HUES64 (cell line): ENCODE results near the gene VRTN.
"Not testable (repeated sequence)": the region's sequence is repeated elsewhere in the genome, so short reads cannot be mapped to it uniquely, and the experiment has no call there.

ENCODE experiments used
- H3K27ac ChIP-seq: 2 replicates; pipeline ENCODE4 v1.7.0; 2013; ENCODE audit warnings: low read depth, low read length, inconsistent platforms
- H3K27me3 ChIP-seq: 2 replicates; pipeline ENCODE4 v1.6.1; 2013; ENCODE audit warnings: mild to moderate bottlenecking, low read length; ENCODE audit not compliant: insufficient read depth
- H3K36me3 ChIP-seq: 2 replicates; pipeline ENCODE4 v1.6.1; 2013; ENCODE audit warnings: mild to moderate bottlenecking, low read length; ENCODE audit not compliant: insufficient read depth
- H3K4me1 ChIP-seq: 2 replicates; pipeline ENCODE4 v1.6.1; 2013; ENCODE audit warnings: mild to moderate bottlenecking, low read length, moderate library complexity; ENCODE audit not compliant: insufficient read depth
- H3K4me3 ChIP-seq: 2 replicates; pipeline ENCODE4 v1.5.1; 2013; ENCODE audit warnings: mild to moderate bottlenecking, low read length, moderate library complexity
- H3K9ac ChIP-seq: 2 replicates; pipeline ENCODE4 v1.6.1; 2013; ENCODE audit warnings: mild to moderate bottlenecking, low read depth, low read length
- H3K9me3 ChIP-seq: 2 replicates; pipeline ENCODE4 v1.6.1; 2013; ENCODE audit warnings: low read depth, low read length; ENCODE audit not compliant: insufficient read depth
- WGBS: fragments of 150-250, 120-280 bp; methylation state at CpG from one replicate; pipeline ENCODE4 v1.1.7; 2013; ENCODE audit warnings: missing lambda C conversion rate; 5-methylcytosine and 5-hydroxymethylcytosine counted together

The VRTN gene

DNA sequence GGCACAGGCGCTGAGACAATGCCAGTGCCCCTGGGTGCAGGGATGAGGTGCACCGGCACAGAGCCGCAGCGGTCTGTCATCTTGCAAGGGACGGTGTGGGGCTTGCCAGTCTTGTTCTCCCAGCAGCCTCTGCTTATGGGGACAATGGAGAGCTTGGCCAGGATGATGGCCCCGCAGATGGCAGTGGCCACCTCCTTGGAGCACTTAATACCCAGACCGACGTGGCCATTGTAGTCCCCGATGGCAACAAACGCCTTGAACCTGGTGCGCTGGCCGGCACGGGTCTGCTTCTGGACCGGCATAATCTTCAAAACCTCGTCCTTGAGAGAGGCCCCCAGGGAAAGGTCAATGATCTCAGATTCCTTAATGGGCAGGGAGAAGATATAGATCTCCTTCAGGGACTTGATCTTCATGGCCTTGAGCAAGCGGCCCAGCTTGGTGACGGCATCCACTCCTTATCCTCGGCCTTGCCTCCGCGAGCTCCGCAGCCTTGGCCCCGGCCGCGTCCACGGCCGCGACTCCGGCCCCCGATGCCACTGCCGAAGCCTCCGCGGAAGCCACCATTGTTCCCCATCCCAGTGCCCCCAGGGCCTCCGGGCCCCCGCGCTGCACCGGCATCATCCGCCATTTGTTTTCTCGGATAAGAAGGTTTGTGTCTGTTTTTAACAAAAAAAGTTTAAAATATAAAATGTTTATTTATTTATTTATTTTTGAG, 29.9 kb downstream of the VRTN start:
- Histone ChIP-seq H3K36me3 (no peaks in the 10 kb centered on the region), H3K4me3 (no peak overlapping the region), H3K9ac (no peak overlapping the region), H3K27ac (no peak overlapping the region), H3K9me3 (no peaks in the 10 kb centered on the region), H3K27me3 (no peaks in the 10 kb centered on the region), H3K4me1 (no peaks in the 10 kb centered on the region)
- 97% methylated on average over 37 of the region's 38 CpGs for WGBS

DNA sequence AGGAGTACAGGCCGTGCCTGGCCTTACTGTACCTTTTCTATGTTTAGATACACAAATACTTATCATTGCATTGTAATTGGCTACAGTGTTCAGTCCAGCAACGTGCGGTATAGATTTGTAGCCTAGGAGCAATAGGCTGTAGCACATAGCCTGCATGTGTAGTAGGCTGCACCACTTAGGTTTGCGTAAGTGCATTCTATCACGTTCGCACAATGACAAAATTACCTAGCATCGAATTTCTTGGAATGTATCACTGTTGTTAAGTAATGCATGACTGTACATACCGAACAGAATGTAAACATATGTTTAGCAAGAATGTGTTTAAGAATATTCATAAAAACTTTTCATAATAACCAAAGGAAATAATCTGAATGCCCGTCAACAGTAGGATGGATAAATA, 31.9 kb downstream of the VRTN start:
- Histone ChIP-seq H3K9ac (no peak overlapping the region), H3K9me3 (no peaks in the 10 kb centered on the region), H3K4me3 (no peak overlapping the region), H3K27me3 (no peaks in the 10 kb centered on the region), H3K4me1 (no peaks in the 10 kb centered on the region), H3K27ac (no peak overlapping the region), H3K36me3 (no peaks in the 10 kb centered on the region)
- WGBS, result 96% methylated on average over 9 of the region's 9 CpGs

DNA sequence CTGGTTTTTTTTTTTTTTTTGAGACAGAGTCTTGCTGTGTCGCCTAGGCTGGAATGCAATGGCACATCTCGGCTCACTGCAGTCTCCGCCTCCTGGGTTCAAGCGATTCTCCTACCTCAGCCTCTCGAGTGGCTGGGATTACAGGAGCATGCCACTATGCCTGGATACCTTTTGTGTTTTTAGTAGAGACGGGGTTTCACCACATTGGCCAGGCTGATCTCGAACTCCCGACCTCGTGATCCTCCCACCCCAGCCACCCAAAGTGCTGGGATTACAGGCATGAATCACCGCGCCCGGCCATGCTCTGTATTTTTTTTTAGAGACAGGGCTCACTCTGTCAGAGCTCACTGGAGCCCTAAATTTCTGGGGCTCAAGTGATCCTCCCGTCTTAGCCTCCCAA, 32.6 kb downstream of the VRTN start:
- Histone ChIP-seq H3K27ac (no peak overlapping the region), H3K27me3 (no peaks in the 10 kb centered on the region), H3K36me3 (no peaks in the 10 kb centered on the region), H3K4me3 (no peak overlapping the region), H3K9me3 (no peaks in the 10 kb centered on the region), H3K9ac (no peak overlapping the region), H3K4me1 (no peaks in the 10 kb centered on the region)
- 91% methylated on average over 13 of the region's 13 CpGs for WGBS

DNA sequence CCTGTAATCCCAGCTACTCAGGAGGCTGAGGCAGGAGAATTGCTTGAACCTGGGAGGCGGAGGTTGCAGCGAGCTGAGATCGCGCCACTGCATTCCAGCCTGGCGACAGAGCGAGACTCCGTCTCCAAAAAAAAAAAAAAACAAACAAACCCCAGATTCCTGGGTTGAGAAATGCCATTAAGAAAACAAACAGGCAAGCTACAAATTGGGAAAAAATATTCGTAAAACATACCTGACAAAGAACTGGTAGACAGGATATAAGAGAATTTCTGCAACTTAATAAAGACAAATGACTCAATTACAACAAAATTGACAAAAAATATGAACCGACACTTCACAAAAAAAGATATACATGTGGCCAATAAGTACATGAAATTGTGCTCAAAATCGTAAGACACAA, 33.3 kb downstream of the VRTN start:
- WGBS, result 95% methylated on average over 10 of the region's 10 CpGs
- H3K27me3 ChIP-seq, H3K27ac ChIP-seq, H3K9ac ChIP-seq, H3K4me1 ChIP-seq, H3K4me3 ChIP-seq, H3K36me3 ChIP-seq, H3K9me3 ChIP-seq: not testable (repeated sequence)

DNA sequence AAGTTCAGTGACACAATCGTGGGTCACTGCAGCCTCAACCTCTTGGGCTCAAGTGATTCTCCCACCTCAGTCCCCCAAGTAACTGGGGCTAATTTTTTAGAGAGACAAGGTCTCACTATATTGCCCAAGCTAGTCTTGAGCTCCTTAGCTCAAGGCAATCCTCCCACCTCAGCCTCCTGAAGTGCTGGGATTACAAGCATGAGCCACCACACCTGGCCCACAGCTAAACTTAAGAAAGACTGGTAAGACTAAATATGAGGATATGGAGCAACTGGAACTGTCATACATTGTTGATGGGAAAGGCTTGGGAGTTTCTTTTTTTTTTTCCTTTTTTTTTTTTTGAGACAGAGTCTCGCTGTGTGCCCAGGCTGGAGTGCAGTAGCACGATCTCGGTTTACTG, 34.0 kb downstream of the VRTN start:
- no peaks in the 10 kb centered on the region for H3K4me1 ChIP-seq

DNA sequence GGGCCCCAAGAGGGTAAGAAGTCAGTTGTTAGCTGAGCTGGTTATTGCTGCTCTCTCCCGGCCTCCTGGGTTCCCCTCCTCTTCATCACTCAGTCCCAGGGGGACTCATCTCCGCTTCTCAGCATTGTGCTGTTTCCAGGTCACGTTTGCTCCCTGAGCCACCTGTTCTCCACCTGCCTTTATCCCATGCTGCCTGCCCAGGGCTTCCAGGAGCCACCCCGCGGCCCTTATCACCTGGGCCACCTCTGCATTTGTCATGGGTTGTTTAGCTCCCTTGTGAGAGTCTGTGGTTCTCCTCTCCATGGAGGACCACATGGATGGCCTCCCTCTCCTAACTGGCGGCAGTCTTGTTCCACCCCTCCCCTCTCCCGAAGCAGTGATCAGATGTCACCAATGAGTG, 41.7 kb downstream of the VRTN start:
- Histone ChIP-seq H3K27me3 (no peaks in the 10 kb centered on the region), H3K9ac (peak overlapping the region; percentile 4; the same call in 1 of the 2 replicates), H3K36me3 (no peaks in the 10 kb centered on the region), H3K4me3 (no peak overlapping the region), H3K4me1 (no peaks in the 10 kb centered on the region), H3K27ac (no peak overlapping the region), H3K9me3 (no peaks in the 10 kb centered on the region)
- WGBS, result 89% methylated on average over 7 of the region's 7 CpGs

More for the DNA sequence above, 34.0 kb downstream of the VRTN start:
- Histone ChIP-seq H3K4me3 (no peak overlapping the region), H3K27me3 (no peaks in the 10 kb centered on the region), H3K27ac (no peak overlapping the region), H3K36me3 (no peaks in the 10 kb centered on the region), H3K9me3 (no peaks in the 10 kb centered on the region), H3K9ac (no peak overlapping the region)
- WGBS, result 93% methylated on average over 4 of the region's 4 CpGs

DNA sequence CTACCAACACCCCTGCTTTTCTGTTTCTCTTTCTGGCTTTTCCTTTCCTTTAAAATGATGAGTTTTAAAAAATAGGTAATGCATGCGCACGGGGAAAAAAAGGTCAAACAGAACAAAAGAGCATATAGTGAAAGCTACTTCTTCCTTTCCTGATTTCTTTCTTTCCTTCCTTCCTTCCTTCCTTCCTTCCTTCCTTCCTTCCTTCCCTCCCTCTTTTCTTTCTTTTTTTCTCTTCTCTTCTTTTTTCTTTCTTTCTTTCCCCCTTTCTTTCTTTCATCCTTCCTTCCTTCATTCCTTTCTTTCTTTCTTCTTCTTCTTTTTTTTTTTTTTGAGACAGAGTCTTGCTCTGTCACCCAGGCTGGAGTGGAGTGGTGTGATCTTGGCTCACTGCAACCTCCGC, 42.2 kb downstream of the VRTN start:
- H3K27ac ChIP-seq, H3K9me3 ChIP-seq, H3K27me3 ChIP-seq, H3K36me3 ChIP-seq, H3K4me1 ChIP-seq, H3K4me3 ChIP-seq, H3K9ac ChIP-seq: not testable (repeated sequence)
- 98% methylated on average over 3 of the region's 3 CpGs for WGBS

DNA sequence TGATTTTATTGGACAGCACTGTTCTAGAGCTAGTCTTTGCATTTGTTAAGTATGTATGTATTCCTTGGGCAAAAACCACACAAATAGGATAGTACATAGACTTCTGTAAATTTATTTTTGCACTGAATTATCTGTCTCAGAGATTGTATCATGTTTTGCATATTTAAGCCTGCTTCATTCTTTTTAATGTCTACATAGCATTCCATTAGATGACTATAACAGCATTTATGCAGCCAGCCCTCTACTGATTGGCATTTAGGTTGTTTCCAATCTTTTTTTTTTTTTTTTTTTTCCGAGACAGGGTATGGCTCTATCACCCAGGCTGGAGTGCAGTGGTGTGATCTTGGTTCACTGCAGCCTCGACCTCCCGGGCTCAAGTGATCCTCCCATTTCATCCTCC, 43.2 kb downstream of the VRTN start:
- Histone ChIP-seq H3K4me3 (no peak overlapping the region), H3K36me3 (no peaks in the 10 kb centered on the region), H3K9me3 (no peaks in the 10 kb centered on the region), H3K27me3 (no peaks in the 10 kb centered on the region), H3K4me1 (no peaks in the 10 kb centered on the region), H3K27ac (no peak overlapping the region), H3K9ac (no peak overlapping the region)
- 100% methylated on average over 2 of the region's 3 CpGs for WGBS

DNA sequence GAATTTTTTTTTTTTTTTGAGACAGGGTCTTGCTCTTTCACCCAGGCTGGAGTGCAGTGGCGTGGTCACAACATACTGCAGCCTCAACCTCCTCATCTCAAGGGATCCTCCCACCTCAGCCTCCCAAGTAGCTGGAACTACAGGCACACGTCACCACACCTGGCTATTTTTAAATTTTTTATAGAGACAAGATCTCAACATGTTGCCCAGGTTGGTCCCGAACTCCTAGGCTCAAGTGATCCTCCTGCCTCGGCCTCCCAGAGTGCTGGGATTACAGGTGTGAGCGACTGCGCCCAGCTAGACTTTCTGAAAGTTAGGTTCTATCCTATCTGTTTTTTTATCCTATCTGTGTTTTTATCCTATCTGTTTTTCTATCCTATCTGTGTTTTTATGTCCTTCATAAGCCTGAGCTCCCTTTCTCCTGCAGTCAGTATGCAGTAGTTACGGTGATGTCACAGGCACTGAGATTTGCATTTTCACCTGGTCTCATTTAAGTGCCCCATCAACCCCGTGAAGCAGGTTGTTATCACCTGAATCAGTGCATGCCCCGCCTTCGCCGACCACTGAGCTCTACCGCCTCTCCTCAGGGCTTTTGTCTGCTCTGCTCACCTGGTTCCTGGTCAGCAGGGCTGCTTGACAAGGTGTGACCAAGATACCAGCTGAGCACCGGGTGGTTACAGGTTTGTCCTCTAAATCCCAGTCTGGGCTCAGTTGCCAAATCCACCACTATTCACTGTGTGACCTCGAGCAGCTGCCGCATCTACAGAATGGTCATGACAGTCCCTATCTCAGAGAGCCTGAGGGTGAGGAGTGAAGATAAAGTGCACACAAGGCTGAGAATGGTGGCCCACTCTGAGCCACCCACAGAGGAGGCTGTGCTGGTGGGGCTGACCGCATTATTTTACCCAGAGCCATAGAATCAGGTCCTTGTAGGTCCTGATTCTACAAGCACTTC, 44.6 kb downstream of the VRTN start:
- Histone ChIP-seq H3K9me3 (no peaks in the 10 kb centered on the region), H3K27ac (no peak overlapping the region)
- WGBS, result 85% methylated on average over 16 of the region's 16 CpGs

DNA sequence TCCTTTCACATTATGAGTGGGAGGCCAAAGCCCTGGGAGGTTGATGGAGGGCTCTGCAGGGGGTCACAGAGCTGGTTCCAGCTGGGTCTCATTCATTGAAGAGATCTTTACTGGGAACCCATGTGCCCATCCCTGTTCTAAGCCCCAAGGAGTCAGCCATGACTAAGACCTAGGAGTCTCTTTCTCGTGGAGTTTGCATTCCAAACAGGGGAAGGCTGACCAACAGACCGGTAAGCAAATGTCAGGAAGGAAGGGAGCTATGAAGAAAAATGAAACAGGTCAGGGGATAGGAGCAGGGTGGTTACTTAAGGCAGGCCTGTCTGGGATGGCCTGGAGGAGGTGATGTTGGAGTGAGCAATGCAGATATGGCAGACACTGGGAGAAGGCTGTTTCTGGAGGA, 46.3 kb downstream of the VRTN start:
- no peaks in the 10 kb centered on the region for H3K4me1 ChIP-seq
- 70% methylated on average over 2 of the region's 2 CpGs for WGBS
- no peaks in the 10 kb centered on the region for H3K9me3 ChIP-seq
- H3K36me3 ChIP-seq, result no peaks in the 10 kb centered on the region
- no peaks in the 10 kb centered on the region for H3K27me3 ChIP-seq
- H3K27ac ChIP-seq, result no peak overlapping the region
- H3K9ac ChIP-seq, result no peak overlapping the region
- H3K4me3 ChIP-seq, result no peak overlapping the region

More for the DNA sequence above, 44.6 kb downstream of the VRTN start:
- Histone ChIP-seq H3K9ac (no peak overlapping the region), H3K36me3 (no peaks in the 10 kb centered on the region), H3K4me3 (no peak overlapping the region), H3K4me1 (no peaks in the 10 kb centered on the region), H3K27me3 (no peaks in the 10 kb centered on the region)

DNA sequence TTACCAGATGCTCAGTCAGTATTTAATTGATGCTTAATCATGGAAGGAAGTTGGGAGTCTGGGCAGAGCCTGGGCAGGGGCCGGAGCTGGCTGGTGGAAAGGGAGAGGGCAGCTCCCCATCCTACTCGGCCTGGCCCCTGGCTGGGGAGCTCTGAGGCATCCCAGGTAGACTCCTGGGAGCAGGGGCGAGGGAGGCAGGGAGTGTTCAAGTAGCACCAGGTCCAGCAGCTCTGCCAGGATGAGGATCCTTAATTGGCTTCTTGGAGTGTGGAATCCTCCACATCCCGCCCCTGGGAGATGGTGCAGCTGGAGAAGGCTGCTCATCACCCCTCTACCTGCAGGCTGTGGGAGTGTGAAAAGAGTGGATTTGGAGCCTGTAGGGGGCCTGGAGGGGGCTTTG, 46.8 kb downstream of the VRTN start:
- Histone ChIP-seq H3K4me3 (no peak overlapping the region), H3K9ac (no peak overlapping the region)
- 87% methylated on average over 4 of the region's 4 CpGs for WGBS

More for the DNA sequence above, 46.8 kb downstream of the VRTN start:
- Histone ChIP-seq H3K36me3 (no peaks in the 10 kb centered on the region), H3K4me1 (no peaks in the 10 kb centered on the region), H3K9me3 (no peaks in the 10 kb centered on the region), H3K27me3 (no peaks in the 10 kb centered on the region), H3K27ac (no peak overlapping the region)
